ENCODE results near the gene MAFG.
"Not testable (repeated sequence)": the region's sequence is repeated elsewhere in the genome, so short reads cannot be mapped to it uniquely, and the experiment has no call there.

The MAFG gene

DNA sequence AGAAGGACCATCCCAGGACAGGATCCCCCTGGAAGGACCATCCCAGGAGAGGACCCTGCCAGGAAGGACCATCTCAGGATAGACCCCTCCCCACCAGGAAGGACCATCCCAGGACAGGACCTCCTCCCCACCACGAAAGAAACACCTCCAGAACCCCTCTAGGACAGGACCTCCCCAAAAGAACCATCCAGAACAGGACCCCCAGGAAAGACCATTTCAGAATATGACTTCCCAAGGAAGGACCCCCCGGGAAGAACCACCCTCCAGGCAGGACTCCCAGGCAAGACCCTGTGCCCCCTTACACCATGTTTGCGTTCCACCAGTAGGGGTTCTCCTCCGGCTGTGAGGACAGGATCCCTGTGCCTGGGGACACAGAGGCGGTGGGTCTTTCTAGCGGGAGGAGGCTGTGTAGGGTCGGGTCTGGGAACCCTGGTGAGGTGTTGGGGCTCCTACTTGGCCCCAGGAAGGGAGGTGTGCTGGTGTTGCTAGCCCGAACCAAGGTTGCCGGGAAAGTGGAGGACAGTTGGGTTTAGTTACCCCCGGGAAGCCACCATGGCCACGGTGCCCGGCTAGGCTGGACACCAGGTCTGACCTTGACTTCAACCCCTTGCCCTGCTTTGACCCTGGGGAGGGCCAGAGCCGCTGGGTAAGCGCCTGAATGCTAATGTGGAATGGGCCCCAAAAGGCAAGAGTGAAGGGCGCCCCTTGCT lies 31.3 kb upstream of the MAFG start:
- no peak for DNase-seq (ENCODE audit: low read depth, low spot score)

DNA sequence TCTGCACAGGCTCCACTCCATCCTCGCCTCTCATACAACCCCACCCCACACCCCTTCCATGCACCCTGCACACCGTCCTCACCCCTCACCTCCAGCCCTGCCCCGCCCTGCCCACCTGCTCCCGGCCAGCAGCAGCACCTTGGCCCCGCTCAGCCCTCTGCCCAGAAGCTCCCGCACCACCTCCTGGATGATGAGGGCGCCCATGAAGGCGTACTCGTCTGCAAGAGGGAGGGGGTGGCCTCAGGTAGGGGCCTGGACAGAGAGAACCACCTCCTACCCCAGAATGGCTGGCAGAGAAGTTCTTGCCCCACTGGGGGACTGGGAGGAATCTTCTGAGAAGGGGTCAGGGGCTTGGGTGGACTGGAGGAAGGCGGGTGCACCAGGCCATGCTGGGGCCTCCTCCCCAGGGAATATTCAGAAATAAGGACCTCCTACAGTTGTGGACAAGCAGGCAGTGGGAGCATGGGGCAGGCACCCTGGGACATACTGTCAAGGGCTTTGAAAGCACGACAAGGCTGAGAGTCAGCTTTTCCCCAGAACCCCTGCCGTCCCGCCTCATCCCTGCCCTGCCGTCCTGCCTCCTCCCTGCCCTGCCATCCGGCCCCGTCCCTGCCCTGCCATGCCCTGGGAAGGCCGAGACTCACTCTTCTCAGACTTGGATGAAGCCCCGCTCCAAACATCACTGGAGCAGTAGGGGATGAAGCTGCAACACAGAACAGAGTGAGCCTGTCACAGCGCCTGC lies 30.3 kb upstream of the MAFG start:
- DNase-seq (ENCODE audit: low read depth, low spot score), result no peak

DNA sequence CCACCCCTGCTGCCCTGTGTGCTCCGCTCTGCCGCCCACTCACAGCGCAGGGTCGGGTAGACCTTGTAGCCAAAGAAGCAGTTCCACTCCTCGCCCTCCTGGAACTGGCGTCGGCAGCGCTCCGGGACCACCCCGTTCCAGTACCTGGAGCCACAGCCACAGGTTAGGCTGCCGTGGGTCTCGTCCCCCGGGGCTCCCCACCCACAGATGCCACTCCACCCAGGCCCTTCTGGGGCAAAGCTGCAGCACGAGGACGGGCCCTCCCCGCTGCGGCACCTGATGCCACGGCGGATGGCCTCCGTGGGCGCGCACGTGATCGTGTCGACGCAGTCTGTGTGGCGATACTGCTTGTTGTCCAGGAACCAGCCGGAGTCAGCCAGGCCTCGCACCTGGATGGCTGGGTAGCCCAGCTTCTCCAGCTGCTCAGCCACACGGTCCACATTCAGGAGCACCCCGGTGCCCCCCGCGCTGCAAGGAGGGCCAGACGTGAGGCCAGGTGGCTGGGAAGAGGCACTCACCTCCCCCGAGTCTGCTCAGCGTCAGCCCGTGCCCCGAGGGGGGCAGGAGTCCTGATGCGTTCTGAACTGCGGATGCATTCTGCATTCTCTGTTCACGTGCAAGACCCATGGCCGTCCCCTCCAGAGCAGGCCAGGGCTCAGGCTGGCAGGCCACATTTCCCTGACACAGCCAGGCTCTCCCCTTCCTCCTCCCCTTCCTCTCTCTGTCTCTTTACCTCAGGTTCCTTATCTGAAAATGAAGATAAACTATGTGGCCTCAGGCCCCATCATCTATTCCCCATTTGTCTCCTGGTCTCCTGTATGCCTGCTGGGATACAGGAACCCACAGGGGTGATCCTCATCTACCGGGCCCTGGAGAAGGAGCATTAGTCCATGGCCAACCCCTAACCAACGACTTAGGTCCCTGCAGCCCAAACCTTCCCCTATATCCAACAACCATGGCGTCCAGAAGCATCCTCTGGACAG lies 29.4 kb upstream of the MAFG start:
- no peak for DNase-seq (ENCODE audit: low read depth, low spot score)

DNA sequence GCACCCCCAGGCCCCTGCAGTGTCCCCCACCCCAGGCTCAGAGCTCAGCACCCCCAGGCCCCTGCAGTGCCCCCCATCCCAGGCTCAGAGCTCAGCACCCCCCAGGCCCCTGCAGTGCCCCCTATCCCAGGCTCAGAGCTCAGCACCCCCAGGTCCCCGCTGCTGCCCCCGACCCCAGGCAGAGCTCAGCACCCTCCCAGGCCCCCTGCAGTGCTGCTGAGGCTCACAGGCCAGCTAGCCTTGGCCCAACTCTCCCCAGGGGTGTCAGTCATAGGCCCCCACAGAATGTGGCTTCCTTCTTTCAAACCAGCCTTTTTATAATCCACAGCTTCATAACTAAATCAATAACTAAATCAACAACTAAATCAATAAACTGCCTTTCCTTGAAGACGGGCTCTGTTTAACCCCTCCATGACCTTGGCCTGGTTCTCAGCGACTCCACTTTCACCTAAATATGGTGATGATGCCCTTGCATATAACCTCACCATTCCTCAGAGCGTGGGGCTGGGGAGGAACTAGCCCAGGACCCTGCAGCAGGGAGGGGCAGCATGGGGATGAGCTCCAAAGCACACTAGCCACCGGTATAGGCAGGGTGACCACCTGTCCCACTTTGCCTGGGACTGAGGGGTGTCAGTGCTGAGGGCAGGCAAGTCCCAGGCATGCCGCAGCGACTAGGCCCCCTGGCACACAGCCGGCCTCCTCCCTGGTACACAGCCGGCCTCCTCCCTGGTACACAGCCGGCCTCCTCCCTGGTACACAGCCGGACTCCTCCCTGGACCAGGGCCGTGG lies 28.4 kb upstream of the MAFG start:
- DNase-seq (ENCODE audit: low read depth, low spot score), result no peak

DNA sequence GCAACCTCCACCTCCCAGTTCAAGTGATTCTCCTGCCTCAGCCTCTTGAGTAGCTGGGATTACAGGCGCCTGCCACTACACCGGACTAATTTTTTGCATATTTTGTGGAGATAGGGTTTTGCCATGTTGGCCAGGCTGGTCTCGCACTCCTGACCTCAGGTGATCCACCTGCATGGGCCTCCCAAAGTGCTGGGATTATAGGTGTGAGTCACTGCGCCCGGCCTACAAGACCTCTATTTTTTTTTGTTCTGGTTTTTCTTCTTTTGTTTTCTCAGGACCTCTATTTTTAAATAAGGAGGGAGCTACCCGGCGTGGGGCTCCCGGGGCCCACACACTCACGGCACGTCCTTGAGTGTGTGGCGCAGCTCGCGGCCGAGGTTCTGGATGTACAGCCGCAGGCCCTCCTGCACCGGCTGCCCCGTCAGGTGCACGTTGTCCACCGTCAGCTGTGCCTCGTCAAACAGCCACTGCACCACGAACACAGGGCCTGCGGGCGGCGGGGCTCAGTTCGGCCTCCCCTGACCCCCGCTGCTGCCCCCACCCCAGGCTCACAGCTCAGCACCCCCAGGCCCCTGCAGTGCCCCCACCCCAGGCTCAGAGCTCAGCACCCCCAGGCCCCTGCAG lies 27.6 kb upstream of the MAFG start:
- DNase-seq (ENCODE audit: low read depth, low spot score), result no peak

DNA sequence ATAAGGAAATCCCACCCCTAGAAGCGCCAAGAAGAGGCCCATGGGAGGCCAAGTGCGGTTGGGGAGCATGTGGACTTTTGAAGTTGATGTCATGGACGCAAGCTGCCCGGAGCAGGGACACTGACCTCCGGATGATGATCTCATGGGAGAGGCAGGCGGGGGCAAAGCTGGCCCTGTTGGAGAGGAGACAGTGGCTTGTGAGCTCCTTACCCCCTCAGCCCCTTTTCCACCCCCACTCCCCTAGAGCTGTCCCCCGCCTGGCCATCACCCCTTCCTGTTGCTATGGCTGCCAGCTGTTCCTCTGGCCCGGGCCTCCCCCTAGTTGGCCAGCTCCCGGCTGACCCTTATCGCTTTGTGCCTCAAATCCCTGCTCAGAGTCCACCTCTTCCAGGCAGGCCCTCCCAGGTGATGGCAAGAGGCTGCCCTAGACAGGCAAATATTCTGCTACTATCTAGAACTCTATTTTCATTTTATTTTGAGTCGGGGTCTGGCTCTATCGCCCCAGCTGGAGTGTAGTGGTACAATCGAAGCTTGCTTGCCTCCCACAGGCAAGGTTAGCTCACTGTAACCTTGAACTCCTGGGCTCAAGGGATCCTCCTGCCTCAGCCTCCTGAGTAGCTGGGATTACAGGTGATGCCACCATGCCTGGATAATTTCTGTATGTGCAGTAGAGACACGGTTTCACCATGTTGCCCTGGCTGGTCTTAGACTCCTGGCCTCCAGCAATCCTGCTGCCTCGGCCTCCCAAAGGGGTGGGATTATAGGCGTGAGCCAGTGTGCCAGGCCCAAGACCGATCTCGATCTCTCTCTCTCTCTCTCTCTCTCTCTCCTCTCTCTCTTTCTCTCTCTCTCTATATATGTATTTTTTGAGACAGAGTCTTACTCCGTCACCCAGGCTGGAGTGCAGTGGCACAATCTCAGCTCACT lies 26.9 kb upstream of the MAFG start:
- DNase-seq (ENCODE audit: low read depth, low spot score), result no peak

DNA sequence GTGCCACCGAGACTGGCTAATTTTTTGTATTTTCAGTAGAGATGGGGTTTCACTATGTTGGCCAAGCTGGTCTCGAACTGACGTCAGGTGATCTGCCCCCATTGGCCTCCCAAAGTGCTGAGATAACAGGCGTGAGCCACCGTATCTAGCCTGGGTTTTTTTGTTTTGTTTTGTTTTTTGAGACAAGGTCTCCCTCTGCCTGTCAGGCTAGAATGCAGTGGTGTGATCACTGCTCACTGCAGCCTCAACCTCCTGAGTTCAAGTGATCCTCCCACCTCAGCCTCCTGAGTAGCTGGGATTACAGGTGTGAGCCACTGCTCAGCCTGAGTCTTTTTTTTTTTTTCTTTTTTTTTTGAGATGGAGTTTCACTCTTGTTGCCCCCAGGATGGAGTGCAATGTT lies 25.9 kb upstream of the MAFG start:
- not testable (repeated sequence) for DNase-seq (ENCODE audit: low read depth, low spot score)

DNA sequence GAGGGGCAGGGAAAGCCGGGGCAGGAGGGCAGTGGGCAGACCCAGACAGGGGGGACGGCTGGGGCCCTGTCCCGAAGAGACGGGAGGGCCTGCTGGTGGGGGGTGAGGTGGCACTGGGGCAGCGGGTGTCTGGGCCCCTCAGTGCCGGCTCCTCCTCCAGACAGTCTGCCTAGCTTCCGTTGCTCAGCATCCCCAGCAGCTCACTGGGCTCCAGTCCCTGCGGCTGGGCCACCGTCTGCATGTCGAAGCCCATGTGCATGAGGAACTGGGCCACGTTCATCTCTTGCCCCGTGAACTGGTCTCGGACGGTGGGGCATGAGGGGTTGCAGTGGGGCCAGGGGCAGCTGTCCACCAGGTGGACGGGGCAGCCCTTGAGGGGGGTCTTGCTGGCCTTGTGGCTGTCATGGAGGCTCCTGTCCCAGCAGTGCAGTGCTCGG lies 25.3 kb upstream of the MAFG start:
- no peak for DNase-seq (ENCODE audit: low read depth, low spot score)

DNA sequence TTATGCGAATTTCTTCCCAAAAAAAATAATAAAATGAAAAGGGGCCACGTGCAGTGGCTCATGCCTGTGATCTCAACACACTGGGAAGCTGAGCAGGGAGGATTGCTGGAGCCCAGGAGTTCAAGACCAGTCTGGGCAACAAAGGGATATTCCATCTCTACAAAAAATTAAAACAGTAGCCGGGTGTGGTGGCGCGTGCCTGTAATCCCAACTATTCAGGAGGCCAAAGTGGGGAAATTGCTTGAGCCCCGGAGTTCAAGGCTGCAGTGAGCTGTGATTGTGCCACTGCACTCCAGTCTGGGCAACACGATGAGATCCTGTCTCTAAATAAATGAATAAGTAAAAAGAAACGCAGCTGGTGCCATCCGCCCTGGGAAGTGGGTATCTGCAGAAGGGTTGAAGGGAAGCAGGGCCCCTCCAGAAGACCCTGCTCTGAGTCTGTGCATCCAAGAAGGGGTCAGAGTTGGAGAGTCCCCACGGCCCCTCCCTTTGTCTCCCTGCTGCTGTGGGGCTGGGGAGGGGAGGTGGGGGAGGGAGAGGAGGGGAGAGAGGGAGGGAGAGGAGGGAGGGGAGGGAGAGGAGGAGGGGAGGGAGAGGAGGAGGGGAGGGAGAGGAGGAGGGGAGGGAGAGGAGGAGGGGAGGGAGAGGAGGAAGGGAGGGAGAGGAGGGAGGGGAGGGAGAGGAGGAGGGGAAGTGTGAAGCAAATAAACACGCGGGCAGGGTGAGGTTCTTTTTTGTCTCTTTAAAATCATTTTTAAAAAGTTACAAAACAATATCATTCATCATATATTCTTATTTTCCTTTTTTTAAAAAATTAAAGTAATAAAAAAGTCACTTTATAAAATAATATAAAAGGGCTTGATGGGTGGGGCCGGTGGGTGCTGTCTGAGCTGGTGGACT lies 24.5 kb upstream of the MAFG start:
- no peak for DNase-seq (ENCODE audit: low read depth, low spot score)

DNA sequence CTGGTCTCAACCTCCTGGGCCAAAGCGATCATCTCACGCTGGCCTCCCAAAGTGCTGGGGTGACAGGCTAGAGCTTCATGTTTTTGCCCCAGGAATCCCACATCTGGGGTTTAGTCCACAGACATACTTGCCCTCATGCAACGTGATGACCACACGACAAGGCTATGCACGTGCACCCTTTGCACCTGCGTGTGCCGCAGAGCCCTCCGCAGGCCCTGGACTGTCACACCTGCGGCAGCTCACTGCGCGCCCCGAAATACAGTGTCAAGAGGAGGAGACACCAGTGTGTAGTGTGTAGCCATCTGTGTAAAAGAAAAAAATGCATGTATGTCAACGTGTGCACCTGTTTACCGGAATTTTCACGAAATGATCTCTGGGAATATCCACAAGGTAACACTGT lies 23.0 kb upstream of the MAFG start:
- DNase-seq (ENCODE audit: low read depth, low spot score), result no peak

DNA sequence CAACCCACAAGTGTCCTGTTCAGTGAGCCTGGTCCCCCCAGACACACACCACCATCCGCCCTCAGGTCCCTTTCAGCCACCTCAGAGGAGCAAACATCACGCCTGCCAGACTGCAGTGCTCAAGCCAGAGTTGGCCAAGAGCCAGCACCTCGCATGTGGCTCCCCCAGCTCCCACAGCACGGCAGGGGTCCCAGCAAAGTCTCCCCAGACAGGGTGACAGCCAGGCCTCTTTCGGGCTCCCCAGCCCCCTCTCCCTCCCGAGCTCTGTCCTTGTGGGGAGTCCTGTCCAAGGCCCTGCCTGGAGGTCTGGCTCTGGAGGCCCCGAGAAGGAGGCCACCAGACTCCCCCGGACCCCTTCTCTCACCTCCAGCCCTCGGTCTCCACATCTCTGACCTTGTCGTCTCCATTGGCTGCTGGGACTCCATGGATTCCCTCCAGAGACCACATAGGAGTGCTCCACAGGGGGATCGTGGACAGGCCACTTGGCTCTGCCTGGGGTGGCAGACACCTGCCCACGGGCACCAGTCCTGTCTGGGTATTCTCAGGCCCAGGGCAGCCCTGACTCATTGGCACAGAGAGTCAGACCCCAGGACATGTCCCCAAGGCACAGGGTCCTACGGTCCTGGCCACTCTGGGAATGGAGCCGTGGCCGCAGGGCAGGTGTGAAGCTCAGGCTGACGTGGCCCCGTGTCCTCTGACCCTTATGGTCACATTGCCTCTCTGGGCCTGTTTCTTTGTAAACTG lies 21.3 kb upstream of the MAFG start:
- DNase-seq (ENCODE audit: low read depth, low spot score), result no peak

DNA sequence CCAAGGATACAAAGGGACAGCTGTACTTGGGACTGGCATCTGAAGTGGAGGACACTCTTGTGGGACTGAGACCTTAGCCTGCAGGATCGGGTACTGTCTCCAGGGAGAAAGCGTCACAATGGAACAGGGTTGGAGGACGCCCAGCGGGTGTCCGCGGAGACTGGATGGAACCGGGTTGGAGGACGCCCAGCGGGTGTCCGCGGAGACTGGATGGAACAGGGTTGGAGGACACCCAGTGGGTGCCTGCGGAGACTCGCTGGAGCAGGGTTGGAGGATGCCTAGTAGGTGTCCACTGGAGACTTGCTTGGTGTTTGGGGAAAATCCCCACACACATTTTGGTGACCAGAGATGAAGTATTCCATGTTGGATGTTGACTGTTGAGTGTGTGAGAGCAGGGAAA lies 19.7 kb upstream of the MAFG start, which contains the start of gene MYADML2:
Gene MYADML2, minus strand, starts transcription at position 45 of the 400 bp plus-strand sequence. CDS start 5,492 bp downstream, outside the sequence.
- no peak for DNase-seq (ENCODE audit: low read depth, low spot score)

DNA sequence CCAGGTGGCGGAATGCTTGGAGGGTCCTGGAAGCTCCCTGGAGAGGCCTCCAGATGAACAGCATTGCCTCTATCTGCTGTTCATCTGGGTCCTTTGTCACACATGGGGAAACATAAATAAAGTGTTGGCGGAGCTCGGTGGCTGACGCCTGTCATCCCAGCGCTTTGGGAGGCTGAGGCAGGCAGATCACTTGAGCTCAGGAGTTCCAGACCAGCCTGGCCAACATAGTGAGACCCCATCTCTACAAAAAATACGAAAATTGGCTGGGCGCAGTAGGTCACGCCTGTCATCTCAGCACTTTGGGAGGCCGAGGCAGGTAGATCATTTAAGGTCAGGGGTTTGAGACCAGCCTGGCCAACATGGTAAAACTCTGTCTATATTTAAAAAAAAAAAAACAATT lies 17.3 kb upstream of the MAFG start:
- DNase-seq (ENCODE audit: low read depth, low spot score), result no peak

DNA sequence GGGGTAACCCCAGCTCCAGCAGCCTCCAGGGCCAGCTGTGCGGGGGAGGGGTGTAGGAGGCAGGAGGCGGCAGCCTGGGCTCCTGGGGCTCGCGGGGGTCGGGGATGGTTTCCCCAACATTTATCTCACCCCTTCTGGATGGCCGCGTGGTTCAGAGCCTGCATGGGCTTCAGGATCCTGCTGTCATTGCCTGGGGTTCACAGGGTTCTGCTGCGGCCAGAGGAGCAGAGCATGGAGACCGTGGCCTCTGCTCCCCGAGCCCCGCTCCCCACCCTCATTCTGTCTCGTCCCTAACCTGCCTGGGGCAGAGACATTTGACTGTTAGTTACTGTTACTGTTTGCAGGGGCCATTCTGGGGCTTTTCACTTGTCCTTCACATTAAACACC lies 14.6 kb upstream of the MAFG start:
- no peak for DNase-seq (ENCODE audit: low read depth, low spot score)

DNA sequence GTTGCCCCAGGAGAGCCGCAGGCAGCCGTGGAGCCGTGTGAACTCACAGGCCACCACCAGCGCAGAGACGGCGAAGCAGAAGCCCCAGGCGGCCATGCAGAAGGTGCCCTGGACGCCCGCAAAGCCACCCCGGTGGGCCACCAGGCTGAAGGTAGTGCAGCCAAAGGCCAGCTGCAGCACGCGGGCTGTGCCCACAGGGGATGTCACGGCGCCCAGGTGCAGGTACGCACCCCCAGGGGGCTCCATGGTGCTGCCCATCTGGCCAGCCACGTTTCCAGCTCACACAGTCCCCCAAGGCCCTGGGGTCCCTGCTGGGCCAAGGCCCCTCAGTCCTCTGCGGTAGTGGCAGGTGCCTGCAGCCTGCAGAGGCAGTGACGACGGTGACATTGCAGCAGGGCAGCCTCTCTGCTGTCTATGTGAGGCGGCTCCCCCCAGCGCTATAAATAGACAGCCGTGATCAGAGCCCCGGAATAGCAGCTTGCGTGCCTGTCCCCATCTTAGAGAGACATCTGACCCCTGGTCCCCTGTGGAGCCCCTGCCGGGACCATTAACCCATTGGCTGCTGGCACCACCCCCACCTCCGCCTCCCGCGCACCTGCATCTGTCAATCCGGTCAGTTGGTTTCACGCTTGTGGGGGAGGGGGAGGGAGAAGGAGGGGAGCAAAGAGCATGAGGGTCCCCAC lies 14.1 kb upstream of the MAFG start:
- no peak for DNase-seq (ENCODE audit: low read depth, low spot score)

DNA sequence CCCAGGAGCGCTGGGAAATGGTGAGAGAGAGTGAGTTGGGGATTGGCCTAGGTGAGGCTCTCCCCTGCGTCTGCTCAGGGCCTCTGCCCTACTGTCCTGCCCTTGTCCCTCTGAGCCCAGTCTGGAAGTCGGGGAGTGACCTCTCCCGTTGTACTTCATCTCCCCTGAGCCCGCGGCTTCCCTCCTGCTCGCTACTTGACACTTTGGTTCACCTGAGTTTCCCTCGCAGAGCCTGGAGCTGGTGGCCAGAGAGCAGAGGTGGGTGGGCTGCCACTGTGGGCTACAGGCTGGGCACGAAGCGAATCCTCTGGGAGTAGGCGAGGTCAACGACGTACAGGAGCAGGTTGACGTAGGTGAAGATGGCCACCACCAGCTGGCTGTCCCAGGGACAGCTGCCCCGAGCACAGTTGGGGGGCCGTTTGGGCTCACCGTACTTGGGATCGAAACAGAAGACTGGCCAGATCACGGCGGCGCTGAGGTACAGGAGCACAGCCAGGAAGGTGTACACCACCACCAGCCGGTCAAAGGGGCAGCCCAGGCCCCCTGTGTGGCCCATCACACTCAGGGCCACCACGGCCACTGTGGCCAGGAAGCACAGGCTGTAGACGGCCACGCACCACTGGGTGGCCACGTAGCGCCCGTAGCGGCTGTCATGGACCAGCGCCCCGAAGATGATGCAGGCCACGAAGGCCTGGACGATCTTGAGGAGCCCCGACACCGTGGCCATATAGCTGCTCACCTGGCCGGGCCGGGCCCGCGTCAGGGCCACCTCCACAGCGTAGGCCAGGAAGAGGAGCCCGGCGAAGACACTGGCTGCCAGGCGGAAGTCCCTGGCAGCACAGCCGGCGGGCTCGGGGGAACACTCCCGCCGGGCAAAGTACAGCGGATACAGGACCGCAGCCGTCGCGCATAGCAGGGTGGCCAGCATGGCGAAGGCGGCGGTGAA lies 13.3 kb upstream of the MAFG start:
- no peak for DNase-seq (ENCODE audit: low read depth, low spot score)

Measured in smooth muscle cell of the brain vasculature (primary cell).